Stimulated activated naive CD8-positive, alpha-beta T cell treated with anti-CD3 and anti-CD28 coated beads, Interleukin-15, Interleukin-2, amounts not matched to agents 100 ng/mL and 50 ng/mL, for 24 hours (primary cell): ENCODE measurements around the gene PPIP5K1.

Source experiments
- H3K27ac Mint-ChIP-seq: one replicate; pipeline ENCODE4 v1.8.0; 2021; ENCODE audit warnings: mild to moderate bottlenecking, mixed read lengths
- H3K27me3 Mint-ChIP-seq: one replicate; pipeline ENCODE4 v1.8.0; 2021; ENCODE audit warnings: mixed read lengths
- H3K36me3 Mint-ChIP-seq: one replicate; pipeline ENCODE4 v1.8.0; 2021; ENCODE audit warnings: low read depth, mixed read lengths
- H3K4me1 Mint-ChIP-seq: one replicate; pipeline ENCODE4 v1.8.0; 2021; ENCODE audit warnings: low read depth, mixed read lengths
- H3K4me3 Mint-ChIP-seq: one replicate; pipeline ENCODE4 v1.8.0; 2021; ENCODE audit warnings: mild to moderate bottlenecking, mixed read lengths
- H3K9me3 Mint-ChIP-seq: one replicate; pipeline ENCODE4 v1.8.0; 2021; ENCODE audit warnings: mixed read lengths

PPIP5K1 gene

GRCh38 chr15:43516185-43516584 is 73.8 kb downstream of the PPIP5K1 start:
- Mint-ChIP-seq H3K36me3 (no peaks in the 10 kb centered on the region), H3K4me3 (no peak overlapping the region), H3K4me1 (peaks cover 45% of the 10 kb centered on the region), H3K27ac (no peak overlapping the region), H3K27me3 (peaks cover 22% of the 10 kb centered on the region), H3K9me3 (no peaks in the 10 kb centered on the region)

DNA sequence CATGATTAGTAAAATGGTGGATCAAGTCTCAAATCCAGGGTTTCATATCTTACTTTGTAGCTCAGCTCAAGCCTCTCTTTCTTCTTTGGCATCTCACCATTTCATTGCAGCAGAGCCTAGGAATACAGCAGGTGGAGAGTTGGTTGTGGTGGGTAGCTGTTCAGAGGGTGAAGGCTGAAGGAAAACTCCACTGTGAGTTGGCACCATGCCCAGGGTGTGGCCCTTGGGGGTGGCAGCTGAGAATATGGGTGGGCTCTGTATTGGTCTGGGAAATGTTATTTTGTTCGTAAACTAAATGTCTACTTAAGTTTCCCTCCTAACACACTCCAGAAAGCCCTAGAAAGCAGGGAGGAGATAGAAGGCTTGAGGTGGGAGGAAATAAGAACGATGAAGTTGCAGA is 74.3 kb downstream of the PPIP5K1 start:
- H3K9me3 Mint-ChIP-seq, result no peaks in the 10 kb centered on the region
- no peaks in the 10 kb centered on the region for H3K36me3 Mint-ChIP-seq
- H3K27ac Mint-ChIP-seq, result no peak overlapping the region
- H3K27me3 Mint-ChIP-seq, result peaks cover 22% of the 10 kb centered on the region
- H3K4me3 Mint-ChIP-seq, result no peak overlapping the region
- peaks cover 49% of the 10 kb centered on the region for H3K4me1 Mint-ChIP-seq

GRCh38 chr15:43514241-43515057 is 75.6 kb downstream of the PPIP5K1 start:
- Mint-ChIP-seq H3K27me3 (peaks cover 22% of the 10 kb centered on the region), H3K4me3 (no peak overlapping the region), H3K27ac (no peak overlapping the region)

GRCh38 chr15:43513550-43513949 is 76.5 kb downstream of the PPIP5K1 start:
- no peaks in the 10 kb centered on the region for H3K36me3 Mint-ChIP-seq
- peaks cover 22% of the 10 kb centered on the region for H3K27me3 Mint-ChIP-seq
- H3K4me1 Mint-ChIP-seq, result peaks cover 61% of the 10 kb centered on the region
- no peaks in the 10 kb centered on the region for H3K9me3 Mint-ChIP-seq
- H3K4me3 Mint-ChIP-seq, result no peak overlapping the region
- H3K27ac Mint-ChIP-seq, result no peak overlapping the region

More at GRCh38 chr15:43514241-43515057, 75.6 kb downstream of the PPIP5K1 start:
- H3K4me1 Mint-ChIP-seq, result peaks cover 60% of the 10 kb centered on the region
- H3K9me3 Mint-ChIP-seq, result no peaks in the 10 kb centered on the region
- H3K36me3 Mint-ChIP-seq, result no peaks in the 10 kb centered on the region

GRCh38 chr15:43511012-43511885 is 78.8 kb downstream of the PPIP5K1 start:
- Mint-ChIP-seq H3K9me3 (no peaks in the 10 kb centered on the region), H3K4me1 (peaks cover 40% of the 10 kb centered on the region), H3K27me3 (peaks cover 11% of the 10 kb centered on the region), H3K27ac (peak overlapping the region; percentile 78), H3K4me3 (peak overlapping the region; percentile 90), H3K36me3 (no peaks in the 10 kb centered on the region)

DNA sequence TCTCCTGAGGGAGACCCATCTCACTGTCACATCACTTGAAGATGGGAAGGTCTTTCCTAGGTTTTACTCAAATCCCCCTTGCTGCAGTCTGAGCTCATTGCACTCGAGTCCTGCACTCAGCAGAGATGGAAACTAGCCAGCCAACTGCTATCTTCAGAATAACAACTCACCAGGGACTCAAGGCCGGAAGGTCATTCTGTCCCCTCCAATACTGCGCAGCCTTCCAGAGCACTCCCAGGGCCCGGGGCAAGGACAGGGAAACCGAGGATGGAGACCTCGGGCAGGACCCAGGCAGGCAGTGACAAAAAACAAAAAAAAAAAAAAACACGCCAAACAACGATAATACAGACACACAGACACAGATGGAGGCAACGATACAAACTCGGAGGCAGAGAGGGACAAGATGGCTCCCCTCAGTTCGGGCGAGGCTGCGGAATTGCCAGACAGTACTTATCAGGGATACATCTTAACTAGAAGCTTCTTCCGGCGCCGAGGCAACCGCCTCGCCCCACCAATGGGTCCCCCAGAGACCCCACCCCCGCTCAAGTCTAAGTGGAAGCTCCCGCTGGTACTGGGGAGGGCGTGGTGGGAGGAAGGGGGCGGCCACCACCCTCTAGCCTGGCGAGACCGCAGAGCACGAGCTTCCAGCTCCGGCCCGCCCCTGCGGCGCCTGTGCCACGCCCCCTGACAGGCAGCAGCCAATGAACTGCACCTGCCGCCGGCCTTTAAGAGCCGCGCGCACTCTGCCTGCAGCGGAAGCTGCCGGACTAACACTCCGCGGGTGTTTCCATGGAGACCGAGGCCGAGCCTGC is 79.6 kb downstream of the PPIP5K1 start:
- Mint-ChIP-seq H3K27ac (peak overlapping the region; percentile 89), H3K4me3 (peak overlapping the region; percentile 90), H3K27me3 (peaks cover 7% of the 10 kb centered on the region), H3K4me1 (peaks cover 34% of the 10 kb centered on the region), H3K36me3 (no peaks in the 10 kb centered on the region), H3K9me3 (no peaks in the 10 kb centered on the region)

DNA sequence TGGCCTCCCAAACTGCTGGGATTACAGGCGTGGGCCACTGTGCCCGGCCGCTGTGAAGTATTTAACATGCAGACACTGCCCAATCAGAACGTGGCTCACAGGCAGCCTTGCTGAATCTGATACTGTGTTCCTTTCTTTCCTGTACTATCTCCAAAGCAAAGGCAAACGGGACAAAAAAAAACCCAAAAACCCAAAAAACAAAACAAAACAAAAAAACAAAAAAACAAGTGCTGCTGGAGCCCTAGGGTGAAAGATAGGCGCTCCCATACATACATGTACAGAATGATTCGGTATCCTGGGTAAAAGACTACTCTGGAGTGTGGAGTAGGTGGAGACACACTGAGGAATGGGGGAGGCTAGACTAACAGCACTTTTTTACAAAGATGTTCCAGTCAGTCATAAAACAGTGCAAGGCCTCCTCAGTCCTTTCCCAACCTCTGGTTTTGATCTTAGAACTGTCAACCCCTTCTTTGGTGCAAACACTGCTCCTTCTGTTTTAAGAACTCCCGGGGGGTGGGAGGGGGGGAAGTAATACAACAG is 80.3 kb downstream of the PPIP5K1 start:
- peak overlapping the region; percentile 90 for H3K4me3 Mint-ChIP-seq
- peak overlapping the region; percentile 45 for H3K27ac Mint-ChIP-seq
- peaks cover 5% of the 10 kb centered on the region for H3K27me3 Mint-ChIP-seq
- H3K4me1 Mint-ChIP-seq, result peaks cover 34% of the 10 kb centered on the region
- H3K9me3 Mint-ChIP-seq, result no peaks in the 10 kb centered on the region
- H3K36me3 Mint-ChIP-seq, result no peaks in the 10 kb centered on the region

GRCh38 chr15:43508991-43509659 is 80.9 kb downstream of the PPIP5K1 start:
- peaks cover 5% of the 10 kb centered on the region for H3K27me3 Mint-ChIP-seq

DNA sequence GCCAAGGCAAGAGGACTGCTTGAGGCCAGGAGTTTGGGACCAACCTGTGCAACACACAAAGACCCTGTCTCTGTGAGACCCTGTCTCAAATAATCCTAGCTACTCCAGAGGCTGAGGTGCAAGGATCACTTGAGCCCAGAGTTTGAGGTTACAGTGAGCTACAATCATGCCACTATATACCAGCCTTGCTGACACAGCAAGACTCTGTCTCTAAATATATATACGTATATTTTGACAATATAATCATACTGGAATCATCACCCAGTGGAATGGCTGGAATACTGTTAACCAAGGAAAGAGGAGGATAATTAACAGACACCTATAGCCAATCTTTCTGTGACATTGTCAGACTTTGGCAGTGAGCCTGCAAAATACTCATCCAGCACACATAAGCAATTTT is 81.6 kb downstream of the PPIP5K1 start:
- no peaks in the 10 kb centered on the region for H3K9me3 Mint-ChIP-seq

More at GRCh38 chr15:43508991-43509659, 80.9 kb downstream of the PPIP5K1 start:
- H3K4me3 Mint-ChIP-seq, result peak overlapping the region; percentile 90
- H3K36me3 Mint-ChIP-seq, result no peaks in the 10 kb centered on the region
- H3K9me3 Mint-ChIP-seq, result no peaks in the 10 kb centered on the region
- peaks cover 30% of the 10 kb centered on the region for H3K4me1 Mint-ChIP-seq
- H3K27ac Mint-ChIP-seq, result no peak overlapping the region

GRCh38 chr15:43505738-43506137 is 84.3 kb downstream of the PPIP5K1 start:
- Mint-ChIP-seq H3K4me1 (peaks cover 15% of the 10 kb centered on the region), H3K36me3 (no peaks in the 10 kb centered on the region), H3K27ac (no peak overlapping the region), H3K4me3 (no peak overlapping the region), H3K9me3 (no peaks in the 10 kb centered on the region), H3K27me3 (no peaks in the 10 kb centered on the region)

More for the DNA sequence above, 81.6 kb downstream of the PPIP5K1 start:
- H3K4me3 Mint-ChIP-seq, result no peak overlapping the region
- H3K27ac Mint-ChIP-seq, result no peak overlapping the region
- peaks cover 24% of the 10 kb centered on the region for H3K4me1 Mint-ChIP-seq
- H3K27me3 Mint-ChIP-seq, result peaks cover 5% of the 10 kb centered on the region
- H3K36me3 Mint-ChIP-seq, result no peaks in the 10 kb centered on the region

- Mint-ChIP-seq H3K4me1 (no peaks in the 10 kb centered on the region), H3K27me3 (no peaks in the 10 kb centered on the region), H3K36me3 (no peaks in the 10 kb centered on the region), H3K27ac (no peak overlapping the region), H3K9me3 (no peaks in the 10 kb centered on the region), H3K4me3 (no peak overlapping the region)
Measured at GRCh38 chr15:43499635-43500034, 90.4 kb downstream of the PPIP5K1 start.

GRCh38 chr15:43498990-43499389 is 91.0 kb downstream of the PPIP5K1 start:
- no peaks in the 10 kb centered on the region for H3K9me3 Mint-ChIP-seq
- H3K27ac Mint-ChIP-seq, result no peak overlapping the region
- peaks cover 4% of the 10 kb centered on the region for H3K4me1 Mint-ChIP-seq
- no peak overlapping the region for H3K4me3 Mint-ChIP-seq
- H3K27me3 Mint-ChIP-seq, result no peaks in the 10 kb centered on the region
- H3K36me3 Mint-ChIP-seq, result no peaks in the 10 kb centered on the region

DNA sequence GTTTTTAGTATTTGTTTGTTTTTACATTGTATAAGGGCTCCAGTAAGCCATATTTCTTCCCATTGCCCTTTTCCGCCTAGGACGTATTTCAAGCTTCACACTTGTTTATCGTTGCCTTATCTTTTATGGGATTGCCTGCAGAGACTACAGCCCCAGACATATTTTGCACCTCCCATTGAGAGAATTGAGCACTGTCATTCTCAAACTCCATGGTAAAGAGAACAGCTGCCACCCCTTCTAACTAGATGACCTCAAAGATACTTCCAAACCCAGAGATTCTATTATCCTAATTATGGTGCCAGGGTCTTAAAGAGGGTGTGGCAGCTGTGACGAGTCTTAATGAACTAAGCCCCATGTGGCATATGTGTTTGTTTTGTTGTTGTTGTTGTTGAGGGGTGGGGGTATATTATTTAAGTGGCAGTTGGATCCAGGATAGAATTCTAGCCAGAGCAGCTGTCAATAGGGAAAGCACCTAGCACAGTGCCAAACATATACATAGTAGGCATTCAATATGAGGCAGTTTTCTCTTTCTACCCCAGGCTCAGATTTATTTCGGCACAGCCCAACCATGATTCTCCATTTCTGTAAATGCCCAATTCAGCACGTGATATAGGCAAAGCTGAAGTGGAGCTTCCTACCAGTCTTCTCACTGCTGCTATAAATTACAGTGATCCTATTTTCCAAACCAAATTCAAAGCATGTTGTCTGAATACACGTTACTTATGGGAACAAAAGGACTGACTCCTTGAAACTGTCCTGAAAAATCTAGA is 96.1 kb downstream of the PPIP5K1 start:
- Mint-ChIP-seq H3K36me3 (peaks cover 16% of the 10 kb centered on the region), H3K9me3 (no peaks in the 10 kb centered on the region), H3K27ac (peak overlapping the region; percentile 94), H3K4me1 (peaks cover 34% of the 10 kb centered on the region), H3K27me3 (no peaks in the 10 kb centered on the region), H3K4me3 (peak overlapping the region; percentile 92)
